Endothelial cell of umbilical vein (primary cell): Measurements from ENCODE around the gene TOMM40. TPM values are rescaled to one million over a fixed set of nuclear protein-coding genes. Genes with fewer than 3 reads are reported as not detected.

Experiments
- BruUV-seq: library from RNA; stranded (reverse); fragments of 400-500 nt; replicated peaks from 2 replicates; lab custom pipeline; 2021; lab: Mats Ljungman, UMichigan
- CTCF ChIA-PET: fragments of 300-600, 350-600 bp; sonication (Branson Sonifier 250); formaldehyde crosslinking; loops from one replicate; lab custom pipeline; 2021; ENCODE audit warnings: antibody characterized with exemption, inconsistent platforms; lab: Charles Lee
- POLR2A ChIA-PET: fragments of 300-600, 350-600 bp; sonication (Branson Sonifier 250); formaldehyde crosslinking; loops from one replicate; lab custom pipeline; 2021; ENCODE audit warnings: antibody characterized with exemption, inconsistent platforms; lab: Charles Lee
- DNase-seq: peaks from one replicate; pipeline ENCODE4 v3.0.0-alpha.2; 2011; ENCODE audit warnings: low read depth, low spot score
- FAIRE-seq: peaks from 2 replicates; lab custom pipeline; 2011; peaks lifted over from hg19 to GRCh38; lab: Jason Lieb, UNC
- H2AFZ ChIP-seq: 2 replicates; pipeline ENCODE4 v1.6.0; 2012; ENCODE audit warnings: low read depth, low read length, control low read depth, inconsistent platforms
- H3K27ac ChIP-seq: 2 replicates; pipeline ENCODE4 v1.5.1; 2011; ENCODE audit warnings: low read depth, mild to moderate bottlenecking, control low read depth, low read length, moderate library complexity; ENCODE audit not compliant: insufficient read depth
- H3K27me3 ChIP-seq, 2 experiments: 2 replicates each; pipeline versions ENCODE4 v1.6.0 to v1.6.1; 2011; ENCODE audit warnings: low read length in 2 of 2, mixed read lengths in 1 of 2; ENCODE audit not compliant: control insufficient read depth in 2 of 2, insufficient read depth in 2 of 2
- H3K36me3 ChIP-seq, 2 experiments: 2 replicates in 1 of 2; 3 replicates in 1 of 2; pipeline ENCODE4 v1.5.1; 2011; ENCODE audit warnings: low read length in 2 of 2, mild to moderate bottlenecking in 1 of 2, moderate library complexity in 1 of 2; ENCODE audit not compliant: control insufficient read depth in 2 of 2, insufficient read depth in 2 of 2; ENCODE audit errors: extremely low read depth in 1 of 2
- H3K4me1 ChIP-seq: 3 replicates; pipeline ENCODE4 v1.5.1; 2011; ENCODE audit warnings: mild to moderate bottlenecking, low read length; ENCODE audit not compliant: control insufficient read depth, insufficient read depth; ENCODE audit errors: extremely low read depth
- H3K4me2 ChIP-seq: 2 replicates; pipeline ENCODE4 v1.6.1; 2011; ENCODE audit warnings: low read length, control low read depth, mixed read lengths; ENCODE audit not compliant: insufficient read depth
- H3K4me3 ChIP-seq, 3 experiments: fragments of 200-600 bp in 1 of 3; sonication (generic), shearing (Covaris generic) in 1 of 3; replicated peaks in 1 of 3; 2 replicates each; pipeline ENCODE4 v1.5.1; 2011 to 2016; ENCODE audit warnings: control low read depth in 3 of 3, low read length in 3 of 3, mild to moderate bottlenecking in 2 of 3, inconsistent platforms in 1 of 3, low read depth in 1 of 3, moderate library complexity in 1 of 3; ENCODE audit not compliant: insufficient read depth in 1 of 3
- H3K79me2 ChIP-seq: 2 replicates; pipeline ENCODE4 v1.6.0; 2012; ENCODE audit warnings: low read length, inconsistent platforms; ENCODE audit not compliant: control insufficient read depth, insufficient read depth
- H3K9ac ChIP-seq: replicated peaks from 2 replicates; pipeline ENCODE3; 2011; ENCODE audit warnings: low read length, control low read depth; ENCODE audit not compliant: insufficient read depth; ENCODE audit errors: extremely low read depth
- H3K9me1 ChIP-seq: replicated peaks from 3 replicates; pipeline ENCODE4 v1.6.0; 2011; ENCODE audit warnings: mild to moderate bottlenecking, low read length; ENCODE audit not compliant: control insufficient read depth, insufficient read depth; ENCODE audit errors: extremely low read depth
- H3K9me3 ChIP-seq: replicated peaks from 2 replicates; pipeline ENCODE4 v1.5.1; 2012; ENCODE audit warnings: low read length, inconsistent platforms; ENCODE audit not compliant: control insufficient read depth, insufficient read depth
- H4K20me1 ChIP-seq: replicated peaks from 2 replicates; pipeline ENCODE3; 2011; ENCODE audit warnings: mild to moderate bottlenecking, low read length; ENCODE audit not compliant: control insufficient read depth, insufficient read depth; ENCODE audit errors: extremely low read depth
- CTCF ChIP-seq, 2 donors: IDR thresholded peaks; 1 replicate in 1 of 2; 2 replicates in 1 of 2; pipeline ENCODE4 v1.5.1; 2011; ENCODE audit warnings: low read length in 2 of 2, mild to moderate bottlenecking in 2 of 2, moderate library complexity in 2 of 2, control low read depth in 1 of 2, inconsistent platforms in 1 of 2, low read depth in 1 of 2; ENCODE audit not compliant: insufficient read depth in 1 of 2; ENCODE audit errors: extremely low read depth in 1 of 2
- EZH2 ChIP-seq: IDR thresholded peaks from 2 replicates; pipeline ENCODE4 v1.6.1; 2012; ENCODE audit warnings: borderline replicate concordance, low read depth, mild to moderate bottlenecking, moderate library complexity, low read length, inconsistent platforms; ENCODE audit not compliant: severe bottlenecking
- JUN ChIP-seq: IDR thresholded peaks from 2 replicates; pipeline ENCODE4 v1.6.1; 2011; ENCODE audit warnings: borderline replicate concordance, low read depth; ENCODE audit not compliant: insufficient read length, insufficient read depth
- MAX ChIP-seq: IDR thresholded peaks from 2 replicates; pipeline ENCODE4 v1.6.1; 2011; ENCODE audit not compliant: insufficient read depth, insufficient read length
- MYC ChIP-seq: IDR thresholded peaks from one replicate; pipeline ENCODE4 v1.6.1; 2011; ENCODE audit warnings: mild to moderate bottlenecking, low read depth, low read length
- POLR2A ChIP-seq: IDR thresholded peaks from 2 replicates; pipeline ENCODE4 v1.6.1; 2012; ENCODE audit warnings: low read depth, mild to moderate bottlenecking, control low read depth, low read length
- POLR2AphosphoS5 ChIP-seq: IDR thresholded peaks from 2 replicates; pipeline ENCODE4 v1.6.1; 2012; ENCODE audit warnings: low read depth, mild to moderate bottlenecking, control low read depth, low read length, moderate library complexity; ENCODE audit not compliant: insufficient read depth
- dilution Hi-C: fragments of 300-500 bp; cut with MboI; formaldehyde crosslinking; loops from one replicate; pipeline ENCODE4 v1.15.0; 2019; ENCODE audit warnings: low sequenced_read_pairs; ENCODE audit not compliant: extremely low pct_ligation_motif_present
- intact Hi-C: fragments of 100-400 bp; cut with micrococcal nuclease; formaldehyde crosslinking; loops from one replicate; pipeline ENCODE4 v1.10.0; 2022
- polyA plus RNA-seq, 4 experiments: library from polyadenylated mRNA; depleted of rRNA in 3 of 4; stranded (reverse) in 3 of 4; unstranded in 1 of 4; fragments of >200 nt; gene quantifications; 2 replicates each; pipeline versions ENCODE4 v1.2.1 to v1.2.3, GENCODE V29; 2011 to 2012; ENCODE audit warnings: missing spikeins in 1 of 4
- total RNA-seq: library from RNA; stranded (reverse); gene quantifications from 2 replicates; pipeline ENCODE4 v1.2.3, GENCODE V29; 2021

The TOMM40 gene
- total and polyA plus RNA-seq, 2 donors (not counting 3 experiments of a cell fraction or from before 2014, with no cell fraction given), result 71.8 to 90.7 TPM

GRCh38 chr19:44927746-44928145 is 36.7 kb downstream of the TOMM40 start:
- ChIA-PET CTCF (no interaction called here), POLR2A (no interaction called here)
- Histone ChIP-seq H3K9me3 (no peaks in the 10 kb centered on the region), H3K36me3 (no peaks in the 10 kb centered on the region), H3K27ac (no peak overlapping the region), H2AFZ (no peak overlapping the region), H3K4me1 (peaks cover 3% of the 10 kb centered on the region), H3K27me3 (peaks cover 0 to 2% of the 10 kb centered on the region in 2 experiments), H3K9ac (no peak overlapping the region), H3K4me2 (no peak overlapping the region), H3K79me2 (no peaks in the 10 kb centered on the region), H3K9me1 (no peaks in the 10 kb centered on the region), H4K20me1 (no peaks in the 10 kb centered on the region), H3K4me3 (no peak overlapping the region)
- intact Hi-C loops, result loop anchor here (2.0 kb wide), 1 partner anchor 27 kb away; the partner anchor contains the start of gene CLPTM1
- dilution Hi-C loops, result no loop called here
- DNase-seq (no peak), FAIRE-seq (no peak)
- TF ChIP-seq JUN (no peak), MYC (no peak), POLR2A (no peak)
- BruUV-seq, result no TSS peak

GRCh38 chr19:44930088-44930487 is 39.0 kb downstream of the TOMM40 start:
- dilution Hi-C loops (no loop called here), intact Hi-C loops (no loop called here)
- Histone ChIP-seq H3K79me2 (no peaks in the 10 kb centered on the region), H3K4me1 (peaks cover 3% of the 10 kb centered on the region), H3K27me3 (no peaks in the 10 kb centered on the region), H4K20me1 (no peaks in the 10 kb centered on the region), H3K4me2 (no peak overlapping the region), H3K27ac (no peak overlapping the region), H3K36me3 (no peaks in the 10 kb centered on the region), H3K4me3 (no peak overlapping the region), H3K9ac (no peak overlapping the region), H2AFZ (no peak overlapping the region), H3K9me3 (no peaks in the 10 kb centered on the region), H3K9me1 (no peaks in the 10 kb centered on the region)
- FAIRE-seq, result no peak
- POLR2A ChIA-PET, result no interaction called here
- DNase-seq, result no peak
- CTCF ChIA-PET, result no interaction called here
- TF ChIP-seq EZH2 (no peak), POLR2A (no peak), JUN (no peak), CTCF (IDR thresholded peaks at IDR 0.05; ENCODE audit: extremely low read depth in 1 of 2, insufficient read depth in 1 of 2, low read depth in 1 of 2, low read length in 2 of 2) (no peak), POLR2AphosphoS5 (no peak), MAX (no peak)
- BruUV-seq, result no TSS peak
